ENCODE results near the gene HAND2.

Gene HAND2

GRCh38 chr4:173500841-173501591 is 29.0 kb downstream of the HAND2 start:
- DNase-seq: no peak

GRCh38 chr4:173499658-173500535 is 30.1 kb downstream of the HAND2 start:
- no peak for DNase-seq

GRCh38 chr4:173498771-173499170 is 31.3 kb downstream of the HAND2 start:
- DNase-seq: no peak

- DNase-seq: no peak
These were observed 32.0 kb downstream of the HAND2 start for GRCh38 chr4:173498023-173498422.

GRCh38 chr4:173494013-173494970 is 35.7 kb downstream of the HAND2 start:
- DNase-seq: no peak

GRCh38 chr4:173493041-173493440 is 37.0 kb downstream of the HAND2 start:
- no peak for DNase-seq

GRCh38 chr4:173492315-173492714 is 37.7 kb downstream of the HAND2 start:
- DNase-seq: no peak

- DNase-seq: no peak
These were observed 39.1 kb downstream of the HAND2 start for GRCh38 chr4:173490817-173491528.

- no peak for DNase-seq
These were observed 39.8 kb downstream of the HAND2 start for GRCh38 chr4:173490256-173490655.

GRCh38 chr4:173489514-173489913 is 40.5 kb downstream of the HAND2 start:
- no peak for DNase-seq

GRCh38 chr4:173488656-173489055 is 41.4 kb downstream of the HAND2 start:
- no peak for DNase-seq

- no peak for DNase-seq
These were observed 42.0 kb downstream of the HAND2 start for GRCh38 chr4:173488074-173488473.

- no peak for DNase-seq
These were observed 43.2 kb downstream of the HAND2 start for GRCh38 chr4:173486714-173487392.

GRCh38 chr4:173485164-173485563 is 44.9 kb downstream of the HAND2 start:
- DNase-seq: no peak

GRCh38 chr4:173482330-173482931 is 47.6 kb downstream of the HAND2 start:
- no peak for DNase-seq

- DNase-seq: no peak
These were observed 51.1 kb downstream of the HAND2 start for GRCh38 chr4:173478913-173479283.

- no peak for DNase-seq
These were observed 51.7 kb downstream of the HAND2 start for GRCh38 chr4:173478201-173478912.

- no peak for DNase-seq
These were observed 53.0 kb downstream of the HAND2 start for GRCh38 chr4:173477016-173477415.
